ENCODE measurements around the gene THBD.

THBD gene, protein sequence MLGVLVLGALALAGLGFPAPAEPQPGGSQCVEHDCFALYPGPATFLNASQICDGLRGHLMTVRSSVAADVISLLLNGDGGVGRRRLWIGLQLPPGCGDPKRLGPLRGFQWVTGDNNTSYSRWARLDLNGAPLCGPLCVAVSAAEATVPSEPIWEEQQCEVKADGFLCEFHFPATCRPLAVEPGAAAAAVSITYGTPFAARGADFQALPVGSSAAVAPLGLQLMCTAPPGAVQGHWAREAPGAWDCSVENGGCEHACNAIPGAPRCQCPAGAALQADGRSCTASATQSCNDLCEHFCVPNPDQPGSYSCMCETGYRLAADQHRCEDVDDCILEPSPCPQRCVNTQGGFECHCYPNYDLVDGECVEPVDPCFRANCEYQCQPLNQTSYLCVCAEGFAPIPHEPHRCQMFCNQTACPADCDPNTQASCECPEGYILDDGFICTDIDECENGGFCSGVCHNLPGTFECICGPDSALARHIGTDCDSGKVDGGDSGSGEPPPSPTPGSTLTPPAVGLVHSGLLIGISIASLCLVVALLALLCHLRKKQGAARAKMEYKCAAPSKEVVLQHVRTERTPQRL

DNA sequence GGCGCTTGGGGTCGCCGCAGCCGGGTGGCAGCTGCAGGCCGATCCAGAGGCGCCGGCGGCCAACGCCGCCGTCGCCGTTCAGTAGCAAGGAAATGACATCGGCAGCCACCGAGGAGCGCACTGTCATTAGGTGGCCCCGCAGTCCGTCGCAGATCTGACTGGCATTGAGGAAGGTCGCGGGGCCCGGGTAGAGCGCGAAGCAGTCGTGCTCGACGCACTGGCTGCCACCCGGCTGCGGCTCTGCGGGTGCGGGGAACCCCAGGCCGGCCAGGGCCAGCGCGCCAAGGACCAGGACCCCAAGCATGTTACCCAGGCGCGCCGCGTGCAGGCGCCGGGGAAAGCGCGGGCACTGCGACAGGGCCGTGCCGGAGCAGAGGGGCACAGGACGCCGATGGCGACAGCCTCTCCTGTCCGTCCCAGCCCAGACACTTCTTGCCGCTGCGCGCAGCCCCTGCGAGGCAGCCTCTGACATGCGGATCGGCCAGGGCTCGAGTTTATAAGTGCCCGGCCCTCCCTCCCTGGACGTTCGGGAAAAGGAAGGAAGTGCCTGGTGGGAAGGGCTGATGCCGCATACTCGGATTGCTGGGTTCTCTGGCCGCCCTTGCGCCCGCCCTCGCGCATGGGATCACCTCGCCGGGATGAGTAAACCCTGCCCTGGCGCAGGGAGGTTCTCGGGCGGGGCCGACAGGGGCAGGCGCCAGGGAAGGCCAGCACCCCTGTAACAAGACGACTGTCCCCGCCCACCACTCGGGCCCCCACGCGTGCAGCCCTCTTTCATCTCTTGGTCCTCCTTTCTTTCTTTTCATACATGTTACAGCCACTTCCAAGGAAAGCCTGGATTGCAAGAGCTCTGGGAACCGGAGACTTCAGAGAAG lies at the start of gene THBD:
Gene THBD (minus strand): TSS at position 472 of the 875 bp plus-strand sequence. CDS start 168 bp downstream, at position 304.
- Histone ChIP-seq H3K4me1 (ENCODE audit: control insufficient read depth, insufficient read depth, low read length) (peaks cover 2% of the 10 kb centered on the region), H3K4me3 (ENCODE audit: low read depth, low read length) (peak within 1 kb of the TSS; percentile 75), H3K36me3 (ENCODE audit: control insufficient read depth, insufficient read depth, low read length) (no peaks in the 10 kb centered on the region), H3K27me3 (ENCODE audit: control insufficient read depth, insufficient read depth, low read length) (peaks cover 67% of the 10 kb centered on the region), H3K9me3 (ENCODE audit: control insufficient read depth, insufficient read depth, low read length) (no peaks in the 10 kb centered on the region), H3K9ac (ENCODE audit: low read depth, low read length) (no peak within 1 kb of the TSS)

DNA sequence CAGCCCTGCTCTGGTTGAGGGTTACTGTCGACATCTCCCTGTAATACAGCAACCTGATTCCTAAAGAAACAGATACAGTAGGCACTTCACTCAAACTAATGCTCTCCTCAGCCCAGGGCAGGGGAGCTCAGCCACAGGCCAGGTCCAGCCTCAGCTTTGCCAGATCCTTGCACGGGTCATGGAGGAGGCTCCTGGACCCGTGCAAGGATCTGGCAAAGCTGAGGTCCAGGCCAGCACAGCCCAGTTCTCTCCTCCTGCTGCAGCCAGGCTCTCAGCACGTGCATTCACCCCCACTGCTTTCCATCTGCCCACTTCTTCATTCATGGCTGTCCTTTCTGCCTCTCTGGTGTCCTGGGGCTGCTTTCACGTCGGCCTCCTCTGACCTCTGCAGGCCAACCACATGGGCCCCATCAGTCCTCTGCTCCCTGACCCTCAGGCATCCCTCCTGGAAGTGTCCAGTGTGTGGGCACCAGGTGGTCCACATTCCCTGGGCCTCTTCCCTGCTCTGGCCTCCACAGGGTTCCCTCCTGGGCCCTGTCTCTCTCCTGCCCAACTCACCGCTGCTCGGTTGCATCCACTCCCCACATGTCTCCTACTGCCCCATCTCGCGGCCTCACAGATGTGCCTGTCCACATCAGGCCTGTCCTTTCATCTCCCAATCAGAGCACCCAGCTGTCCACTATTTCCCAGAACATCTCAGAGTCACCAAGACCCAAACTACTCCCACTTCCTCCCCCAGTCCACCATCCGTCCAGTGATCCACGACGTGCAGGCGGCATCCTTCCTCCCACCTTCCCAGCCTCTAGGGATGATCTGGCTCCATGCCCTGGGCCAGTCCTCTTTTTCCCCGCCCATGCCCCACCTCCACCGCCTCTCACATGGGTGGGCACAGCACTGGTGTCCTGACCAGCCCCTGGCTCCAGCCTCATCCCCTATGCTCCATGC lies 48.4 kb upstream of the THBD start:
- Histone ChIP-seq H3K9me3 (ENCODE audit: control insufficient read depth, insufficient read depth, low read length) (no peaks in the 10 kb centered on the region), H3K4me3 (ENCODE audit: low read depth, low read length) (no peak overlapping the region), H3K9ac (ENCODE audit: low read depth, low read length) (no peak overlapping the region), H3K27me3 (ENCODE audit: control insufficient read depth, insufficient read depth, low read length) (no peaks in the 10 kb centered on the region), H3K36me3 (ENCODE audit: control insufficient read depth, insufficient read depth, low read length) (no peaks in the 10 kb centered on the region), H3K4me1 (ENCODE audit: control insufficient read depth, insufficient read depth, low read length) (no peaks in the 10 kb centered on the region)

DNA sequence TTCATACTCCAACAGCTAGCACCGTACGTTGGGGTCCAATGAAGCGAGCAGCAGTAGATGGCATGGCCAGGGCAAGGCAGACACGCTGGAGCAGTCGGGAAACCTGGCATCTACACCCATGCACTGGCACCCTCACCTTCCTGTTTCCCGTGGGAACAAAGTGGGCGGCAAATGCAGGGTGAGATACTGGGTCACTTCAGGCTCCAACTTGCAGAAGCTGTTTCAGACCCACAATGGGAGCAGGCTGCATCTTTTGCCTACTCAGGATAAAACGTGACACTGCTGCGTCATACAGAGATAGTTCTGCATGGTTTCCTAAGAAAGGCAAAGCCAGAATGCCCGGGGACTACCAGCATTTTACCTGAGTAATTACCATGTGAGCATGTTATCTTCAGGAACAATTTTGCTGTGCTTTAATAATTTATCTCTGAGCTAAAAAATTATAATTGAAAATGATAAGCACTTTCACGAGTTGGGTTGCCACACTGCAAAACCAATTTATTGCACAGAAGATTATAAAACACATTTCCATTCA lies 47.6 kb upstream of the THBD start:
- Histone ChIP-seq H3K36me3 (ENCODE audit: control insufficient read depth, insufficient read depth, low read length) (no peaks in the 10 kb centered on the region), H3K4me1 (ENCODE audit: control insufficient read depth, insufficient read depth, low read length) (no peaks in the 10 kb centered on the region), H3K9me3 (ENCODE audit: control insufficient read depth, insufficient read depth, low read length) (no peaks in the 10 kb centered on the region), H3K9ac (ENCODE audit: low read depth, low read length) (no peak overlapping the region), H3K27me3 (ENCODE audit: control insufficient read depth, insufficient read depth, low read length) (no peaks in the 10 kb centered on the region), H3K4me3 (ENCODE audit: low read depth, low read length) (no peak overlapping the region)

DNA sequence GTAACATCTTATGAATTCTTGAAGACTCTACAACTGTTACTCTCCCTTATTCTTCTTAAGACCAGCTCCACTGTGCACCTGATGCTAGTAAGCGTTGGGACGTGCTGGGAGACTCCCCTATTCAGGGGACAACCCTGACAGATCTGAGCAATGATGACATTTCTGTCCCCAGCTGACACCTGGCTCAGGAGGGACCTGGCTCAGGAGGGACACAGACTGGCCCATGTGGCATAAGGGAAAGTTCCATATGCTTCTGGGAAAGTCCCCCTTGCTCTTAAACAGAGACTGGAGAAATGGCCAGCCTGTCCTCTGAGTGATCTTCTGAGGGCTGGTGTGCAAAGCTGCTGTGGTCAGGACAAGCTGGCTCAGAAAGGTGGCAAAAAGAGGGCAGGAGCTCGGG lies 46.6 kb upstream of the THBD start:
- no peaks in the 10 kb centered on the region for H3K4me1 ChIP-seq (ENCODE audit: control insufficient read depth, insufficient read depth, low read length)
- no peak overlapping the region for H3K9ac ChIP-seq (ENCODE audit: low read depth, low read length)
- H3K9me3 ChIP-seq (ENCODE audit: control insufficient read depth, insufficient read depth, low read length) = no peaks in the 10 kb centered on the region
- no peak overlapping the region for H3K4me3 ChIP-seq (ENCODE audit: low read depth, low read length)
- H3K27me3 ChIP-seq (ENCODE audit: control insufficient read depth, insufficient read depth, low read length) = no peaks in the 10 kb centered on the region
- H3K36me3 ChIP-seq (ENCODE audit: control insufficient read depth, insufficient read depth, low read length) = no peaks in the 10 kb centered on the region

DNA sequence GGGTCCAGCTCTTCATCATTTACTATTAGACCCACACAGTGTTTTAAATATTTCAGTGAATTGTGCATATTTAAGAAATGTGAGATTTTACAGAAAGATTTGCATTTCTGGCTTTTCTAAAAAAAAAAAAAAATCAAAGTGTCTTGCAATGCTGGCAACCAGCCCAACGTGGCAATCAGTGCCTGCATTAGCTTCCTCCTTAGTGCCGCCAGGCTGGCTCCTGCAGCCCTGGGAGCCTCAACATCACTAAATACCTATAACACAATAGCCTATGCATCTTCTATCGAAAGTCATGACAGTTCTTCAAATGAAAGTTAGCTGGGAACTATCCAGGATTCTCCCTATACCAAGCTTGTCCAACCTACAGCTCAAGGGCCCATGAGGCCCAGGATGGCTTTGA lies 46.0 kb upstream of the THBD start:
- no peaks in the 10 kb centered on the region for H3K9me3 ChIP-seq (ENCODE audit: control insufficient read depth, insufficient read depth, low read length)

DNA sequence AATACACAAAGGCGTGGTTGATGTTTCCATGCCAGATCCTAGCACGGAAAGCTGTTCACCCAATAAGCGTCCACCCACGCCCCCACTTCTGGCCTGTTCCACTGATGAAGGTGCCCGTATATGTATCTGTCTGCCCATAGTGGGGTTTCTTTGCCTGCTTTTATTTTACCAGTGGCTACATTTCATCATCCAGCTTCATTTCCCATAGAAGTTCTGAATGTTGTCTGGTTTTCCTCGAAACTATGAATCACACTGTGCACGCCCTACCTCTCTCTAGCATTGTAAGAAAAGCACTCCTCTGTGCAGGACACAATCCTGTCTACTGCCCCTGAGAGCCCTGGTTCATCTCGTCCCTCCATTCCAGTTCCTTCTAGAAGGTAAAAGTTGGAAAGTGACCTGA lies 45.5 kb upstream of the THBD start:
- Histone ChIP-seq H3K4me1 (ENCODE audit: control insufficient read depth, insufficient read depth, low read length) (no peaks in the 10 kb centered on the region), H3K9me3 (ENCODE audit: control insufficient read depth, insufficient read depth, low read length) (no peaks in the 10 kb centered on the region), H3K36me3 (ENCODE audit: control insufficient read depth, insufficient read depth, low read length) (no peaks in the 10 kb centered on the region), H3K4me3 (ENCODE audit: low read depth, low read length) (no peak overlapping the region), H3K27me3 (ENCODE audit: control insufficient read depth, insufficient read depth, low read length) (no peaks in the 10 kb centered on the region), H3K9ac (ENCODE audit: low read depth, low read length) (no peak overlapping the region)

More for the DNA sequence above, 46.0 kb upstream of the THBD start:
- H3K4me3 ChIP-seq (ENCODE audit: low read depth, low read length) = no peak overlapping the region
- no peaks in the 10 kb centered on the region for H3K36me3 ChIP-seq (ENCODE audit: control insufficient read depth, insufficient read depth, low read length)
- no peak overlapping the region for H3K9ac ChIP-seq (ENCODE audit: low read depth, low read length)
- no peaks in the 10 kb centered on the region for H3K4me1 ChIP-seq (ENCODE audit: control insufficient read depth, insufficient read depth, low read length)
- H3K27me3 ChIP-seq (ENCODE audit: control insufficient read depth, insufficient read depth, low read length) = no peaks in the 10 kb centered on the region

DNA sequence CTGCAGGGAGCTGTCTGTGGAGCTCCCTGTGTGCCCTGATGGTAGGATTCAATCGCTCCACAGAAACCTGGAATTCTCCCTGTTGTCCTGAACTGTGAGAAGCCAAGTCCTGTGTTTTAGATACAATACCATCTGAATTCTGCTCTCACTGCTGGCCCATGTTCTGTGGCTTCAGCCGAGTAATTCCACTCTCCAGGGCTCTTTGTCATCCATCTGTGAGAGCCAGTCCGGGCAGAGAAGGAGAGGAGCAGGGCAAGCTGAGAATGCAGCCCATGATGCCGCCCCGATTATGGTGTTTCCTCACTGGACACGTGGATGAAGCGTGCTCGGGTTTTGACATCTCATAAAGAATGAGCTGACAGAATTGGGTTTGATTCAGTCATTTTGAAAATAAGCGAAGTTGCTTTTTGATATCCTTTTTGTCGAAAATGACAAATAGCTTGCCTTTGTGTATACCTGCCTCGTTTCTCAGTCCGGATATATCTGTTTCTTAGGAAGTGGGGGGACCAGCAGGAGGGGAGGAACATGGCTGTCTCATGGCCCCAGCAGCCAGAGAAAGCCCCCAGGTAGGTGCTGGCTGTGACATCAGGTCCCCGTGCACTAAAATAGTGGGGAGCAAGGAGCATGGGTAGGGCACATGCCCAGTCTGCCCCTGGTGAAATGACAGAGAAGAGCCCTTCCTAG lies 44.9 kb upstream of the THBD start:
- Histone ChIP-seq H3K9me3 (ENCODE audit: control insufficient read depth, insufficient read depth, low read length) (no peaks in the 10 kb centered on the region), H3K9ac (ENCODE audit: low read depth, low read length) (no peak overlapping the region), H3K4me3 (ENCODE audit: low read depth, low read length) (no peak overlapping the region), H3K27me3 (ENCODE audit: control insufficient read depth, insufficient read depth, low read length) (no peaks in the 10 kb centered on the region), H3K4me1 (ENCODE audit: control insufficient read depth, insufficient read depth, low read length) (no peaks in the 10 kb centered on the region), H3K36me3 (ENCODE audit: control insufficient read depth, insufficient read depth, low read length) (no peaks in the 10 kb centered on the region)

DNA sequence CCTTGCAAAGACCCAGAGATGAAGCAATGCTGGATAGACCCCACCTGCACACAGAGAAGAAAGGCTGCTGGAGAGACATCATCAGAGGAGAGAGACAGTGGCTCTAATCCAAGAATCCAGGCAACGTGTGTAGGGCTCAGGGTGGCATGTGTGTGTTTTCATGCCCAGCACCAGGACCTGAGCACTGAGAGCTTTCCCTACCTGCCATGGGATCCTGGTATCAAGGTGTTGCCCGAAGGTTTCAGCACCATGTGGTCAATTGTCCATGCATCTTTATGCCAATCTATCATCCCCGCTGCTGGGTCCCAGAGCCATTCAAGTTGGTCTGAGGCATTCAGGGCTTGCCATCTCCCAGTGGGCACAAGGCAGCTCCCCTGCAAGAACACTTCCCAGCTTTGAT lies 44.1 kb upstream of the THBD start:
- H3K36me3 ChIP-seq (ENCODE audit: control insufficient read depth, insufficient read depth, low read length) = no peaks in the 10 kb centered on the region
- H3K9ac ChIP-seq (ENCODE audit: low read depth, low read length) = no peak overlapping the region
- H3K9me3 ChIP-seq (ENCODE audit: control insufficient read depth, insufficient read depth, low read length) = no peaks in the 10 kb centered on the region
- H3K4me3 ChIP-seq (ENCODE audit: low read depth, low read length) = no peak overlapping the region
- no peaks in the 10 kb centered on the region for H3K27me3 ChIP-seq (ENCODE audit: control insufficient read depth, insufficient read depth, low read length)
- no peaks in the 10 kb centered on the region for H3K4me1 ChIP-seq (ENCODE audit: control insufficient read depth, insufficient read depth, low read length)

DNA sequence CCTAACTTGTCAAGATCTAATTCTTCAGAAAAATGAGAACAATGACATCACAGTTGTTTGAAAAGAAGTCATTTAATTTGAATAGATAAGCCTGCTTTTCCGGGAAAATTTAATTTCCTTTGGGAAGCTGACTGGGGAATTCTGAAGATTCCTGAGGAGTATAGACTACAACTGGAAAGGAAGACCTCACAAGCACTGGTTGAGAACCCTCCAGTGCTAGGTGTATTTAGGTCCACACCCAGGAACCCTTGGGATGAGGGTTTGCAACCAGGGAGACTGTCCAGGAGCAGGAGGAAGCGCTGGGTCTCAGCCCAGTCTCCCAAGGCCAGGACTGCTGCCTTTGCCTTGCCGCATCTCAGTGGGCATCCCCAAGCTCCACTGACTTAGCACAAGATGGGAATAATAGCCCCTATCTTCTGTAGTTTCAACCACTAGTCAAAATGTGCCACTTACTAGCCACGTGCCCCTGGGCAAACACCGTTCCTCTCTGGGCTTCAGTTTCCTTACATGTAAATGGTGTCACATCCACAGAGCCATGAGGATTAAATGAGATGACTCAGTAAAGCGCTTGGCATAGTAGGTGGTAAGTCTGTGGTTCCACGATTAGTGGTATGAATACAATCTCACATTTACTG lies 43.5 kb upstream of the THBD start:
- Histone ChIP-seq H3K27me3 (ENCODE audit: control insufficient read depth, insufficient read depth, low read length) (no peaks in the 10 kb centered on the region), H3K9ac (ENCODE audit: low read depth, low read length) (no peak overlapping the region)

DNA sequence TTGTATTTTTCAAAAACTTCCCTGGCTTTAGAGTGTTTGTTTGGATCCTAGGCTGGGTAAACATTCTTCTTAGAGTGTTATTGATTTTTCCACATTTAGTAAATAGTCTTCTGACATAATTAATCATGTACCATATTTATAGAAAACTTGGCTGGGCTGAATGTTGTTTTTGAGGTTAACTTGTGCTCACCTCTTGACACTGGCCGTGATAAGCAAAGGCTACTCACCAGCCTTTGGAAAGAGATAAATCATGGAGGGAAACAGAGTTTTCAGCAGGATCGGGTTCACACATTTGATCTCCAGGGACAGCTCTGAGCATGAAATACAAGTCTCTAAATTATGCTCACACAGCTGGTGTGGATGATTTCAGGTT lies 42.9 kb upstream of the THBD start:
- H3K9me3 ChIP-seq (ENCODE audit: control insufficient read depth, insufficient read depth, low read length) = no peaks in the 10 kb centered on the region
- no peaks in the 10 kb centered on the region for H3K4me1 ChIP-seq (ENCODE audit: control insufficient read depth, insufficient read depth, low read length)
- H3K27me3 ChIP-seq (ENCODE audit: control insufficient read depth, insufficient read depth, low read length) = no peaks in the 10 kb centered on the region
- H3K4me3 ChIP-seq (ENCODE audit: low read depth, low read length) = no peak overlapping the region
- no peak overlapping the region for H3K9ac ChIP-seq (ENCODE audit: low read depth, low read length)
- no peaks in the 10 kb centered on the region for H3K36me3 ChIP-seq (ENCODE audit: control insufficient read depth, insufficient read depth, low read length)

More for the DNA sequence above, 43.5 kb upstream of the THBD start:
- Histone ChIP-seq H3K4me1 (ENCODE audit: control insufficient read depth, insufficient read depth, low read length) (no peaks in the 10 kb centered on the region), H3K36me3 (ENCODE audit: control insufficient read depth, insufficient read depth, low read length) (no peaks in the 10 kb centered on the region), H3K4me3 (ENCODE audit: low read depth, low read length) (no peak overlapping the region), H3K9me3 (ENCODE audit: control insufficient read depth, insufficient read depth, low read length) (no peaks in the 10 kb centered on the region)

Measured in iPS-15b (cell line).